ENCODE measurements around the gene CDH13.

CDH13 gene

DNA sequence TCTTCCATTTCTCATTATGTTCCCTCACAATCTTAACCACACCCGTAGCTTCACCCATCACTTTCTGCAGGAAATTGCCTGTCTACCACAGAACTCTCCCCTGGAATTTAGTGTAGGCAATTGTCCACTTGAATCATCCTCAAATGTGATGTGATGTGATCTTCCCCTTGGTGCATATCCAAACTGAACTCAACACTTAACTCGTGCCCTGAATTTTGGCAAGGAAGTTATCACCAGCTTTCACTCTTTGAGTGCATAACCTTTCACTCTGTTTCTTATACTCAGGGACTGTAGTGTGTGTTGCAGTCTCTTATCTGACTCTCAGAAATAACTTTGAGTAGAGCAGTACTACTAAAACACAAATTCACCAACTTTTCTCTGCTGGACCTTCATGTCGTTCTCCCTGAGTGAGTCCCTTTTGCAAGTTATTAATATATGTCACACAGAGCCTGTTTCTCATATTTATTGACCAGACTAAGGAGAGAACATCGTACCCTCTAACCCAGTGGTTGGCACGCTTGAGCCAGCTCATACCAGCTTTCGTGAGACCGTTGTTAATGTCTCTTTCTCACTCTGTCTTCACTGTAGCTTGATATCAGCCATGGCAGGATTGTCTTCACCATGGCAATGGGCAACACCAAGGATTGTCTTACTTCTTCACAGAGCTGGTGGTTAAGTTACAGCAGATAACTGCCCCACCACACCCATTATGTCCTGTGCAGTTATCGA, 622.1 kb downstream of the CDH13 start:
- no peak overlapping the region for H3K27ac ChIP-seq
- TF ChIP-seq, protein P1, sequence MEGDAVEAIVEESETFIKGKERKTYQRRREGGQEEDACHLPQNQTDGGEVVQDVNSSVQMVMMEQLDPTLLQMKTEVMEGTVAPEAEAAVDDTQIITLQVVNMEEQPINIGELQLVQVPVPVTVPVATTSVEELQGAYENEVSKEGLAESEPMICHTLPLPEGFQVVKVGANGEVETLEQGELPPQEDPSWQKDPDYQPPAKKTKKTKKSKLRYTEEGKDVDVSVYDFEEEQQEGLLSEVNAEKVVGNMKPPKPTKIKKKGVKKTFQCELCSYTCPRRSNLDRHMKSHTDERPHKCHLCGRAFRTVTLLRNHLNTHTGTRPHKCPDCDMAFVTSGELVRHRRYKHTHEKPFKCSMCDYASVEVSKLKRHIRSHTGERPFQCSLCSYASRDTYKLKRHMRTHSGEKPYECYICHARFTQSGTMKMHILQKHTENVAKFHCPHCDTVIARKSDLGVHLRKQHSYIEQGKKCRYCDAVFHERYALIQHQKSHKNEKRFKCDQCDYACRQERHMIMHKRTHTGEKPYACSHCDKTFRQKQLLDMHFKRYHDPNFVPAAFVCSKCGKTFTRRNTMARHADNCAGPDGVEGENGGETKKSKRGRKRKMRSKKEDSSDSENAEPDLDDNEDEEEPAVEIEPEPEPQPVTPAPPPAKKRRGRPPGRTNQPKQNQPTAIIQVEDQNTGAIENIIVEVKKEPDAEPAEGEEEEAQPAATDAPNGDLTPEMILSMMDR (IDR thresholded peaks at IDR 0.05) = no peak
- no peak for TF ChIP-seq ZFX (IDR thresholded peaks at IDR 0.05; ENCODE audit: borderline replicate concordance)

DNA sequence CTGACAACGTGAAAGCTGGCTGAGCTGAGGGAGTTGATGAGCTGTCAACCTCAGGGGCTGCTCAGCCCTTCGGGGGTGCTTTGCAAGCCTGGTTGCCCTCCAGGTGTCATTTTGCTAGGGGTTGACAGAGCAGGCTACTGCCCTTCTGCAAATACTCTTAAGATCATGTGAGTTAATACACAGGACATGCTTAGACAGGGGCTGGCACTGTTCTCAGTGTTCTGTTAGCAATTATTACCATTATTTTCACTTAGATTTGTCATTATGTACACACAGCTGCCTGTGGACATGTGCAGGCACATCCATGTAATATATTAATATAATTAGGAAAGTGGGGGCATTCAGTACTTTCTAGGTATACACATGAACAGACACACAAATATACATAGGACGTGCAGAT, 626.8 kb downstream of the CDH13 start:
- TF ChIP-seq, protein P1 (IDR thresholded peaks at IDR 0.05) = no peak
- TF ChIP-seq ZFX (IDR thresholded peaks at IDR 0.05; ENCODE audit: borderline replicate concordance) = no peak
- no peak overlapping the region for H3K27ac ChIP-seq

DNA sequence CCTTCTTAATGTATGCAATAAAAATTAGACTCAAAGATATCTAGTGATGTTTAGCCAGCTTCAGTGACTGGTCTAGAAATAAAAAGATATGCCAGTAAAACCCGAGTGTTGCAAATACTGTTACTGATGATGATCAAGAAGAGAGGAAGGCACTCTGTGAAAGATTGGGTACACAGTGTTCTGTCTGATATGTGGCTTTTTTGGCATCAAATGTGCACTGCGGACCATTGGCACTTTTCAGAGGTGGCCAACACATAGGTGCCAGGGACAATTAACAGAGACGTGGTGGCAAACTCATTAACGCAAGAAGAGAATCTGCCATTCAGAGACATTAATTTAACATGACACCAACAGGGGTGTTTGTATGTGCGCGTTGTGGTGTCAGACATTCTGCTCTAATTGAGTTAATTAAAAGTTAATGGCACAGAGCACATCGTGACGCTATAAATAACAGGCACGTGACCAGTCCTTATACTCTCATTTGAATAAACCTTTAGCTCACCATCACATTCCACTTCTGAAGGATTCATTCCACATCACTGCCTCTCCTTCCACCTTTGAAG, 631.7 kb downstream of the CDH13 start:
- TF ChIP-seq ZFX (IDR thresholded peaks at IDR 0.05; ENCODE audit: borderline replicate concordance) = no peak
- TF ChIP-seq, protein P1 (IDR thresholded peaks at IDR 0.05) = no peak
- no peak overlapping the region for H3K27ac ChIP-seq

DNA sequence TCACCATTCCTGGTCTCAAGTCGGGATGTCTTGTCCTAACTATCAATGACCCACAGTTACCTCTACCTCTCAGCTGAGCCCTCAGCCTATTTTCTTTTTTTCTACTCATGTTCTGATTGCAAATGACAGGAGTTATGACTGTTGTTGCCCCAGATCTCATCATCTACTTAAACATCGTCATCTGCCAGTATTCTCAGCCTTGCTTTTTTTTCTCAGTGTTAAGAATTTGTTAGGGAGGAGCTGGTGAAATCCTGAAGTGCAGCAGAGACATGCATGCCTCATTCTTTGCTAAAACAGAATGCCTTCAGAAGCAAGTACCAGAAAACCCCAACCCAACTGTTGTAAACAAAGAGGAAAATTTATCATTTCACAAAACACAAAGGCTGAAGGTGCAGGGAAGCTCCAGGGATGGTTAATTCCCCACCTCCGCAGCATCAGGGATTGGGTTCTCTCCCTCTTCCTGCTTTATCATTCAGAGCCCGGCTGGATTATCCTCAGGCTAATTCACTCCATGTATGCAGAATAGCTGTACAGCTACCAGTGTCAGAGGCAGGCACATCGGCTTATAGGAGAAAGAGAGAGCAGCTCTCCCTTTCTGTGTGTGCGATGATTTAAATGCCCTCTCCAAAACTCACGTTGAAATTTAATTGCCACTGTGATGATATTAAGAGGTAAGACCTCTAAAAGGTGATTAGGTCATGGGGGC, 640.2 kb downstream of the CDH13 start:
- H3K27ac ChIP-seq = no peak overlapping the region
- TF ChIP-seq, protein P1 (IDR thresholded peaks at IDR 0.05) = no peak
- TF ChIP-seq ZFX (IDR thresholded peaks at IDR 0.05; ENCODE audit: borderline replicate concordance) = no peak

DNA sequence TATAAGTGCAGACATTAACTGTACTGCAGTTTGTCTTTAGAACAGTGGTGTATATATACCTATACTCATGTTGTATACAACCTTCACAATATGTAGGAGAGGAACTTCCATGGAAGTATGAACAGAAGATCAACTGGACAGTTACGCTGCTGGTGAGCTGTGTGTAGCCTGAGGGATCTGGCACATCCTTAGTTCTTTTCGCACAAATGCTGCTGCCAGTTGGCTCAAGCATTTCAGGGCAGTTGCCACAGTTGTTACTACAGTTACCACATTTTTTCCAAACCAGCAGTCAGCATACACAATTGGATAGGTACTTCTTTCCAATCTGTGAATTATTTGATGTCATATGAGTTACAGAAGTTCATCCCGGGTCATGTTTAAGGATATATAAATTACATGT, 641.4 kb downstream of the CDH13 start:
- TF ChIP-seq, protein P1 (IDR thresholded peaks at IDR 0.05) = no peak
- H3K27ac ChIP-seq = no peak overlapping the region

DNA sequence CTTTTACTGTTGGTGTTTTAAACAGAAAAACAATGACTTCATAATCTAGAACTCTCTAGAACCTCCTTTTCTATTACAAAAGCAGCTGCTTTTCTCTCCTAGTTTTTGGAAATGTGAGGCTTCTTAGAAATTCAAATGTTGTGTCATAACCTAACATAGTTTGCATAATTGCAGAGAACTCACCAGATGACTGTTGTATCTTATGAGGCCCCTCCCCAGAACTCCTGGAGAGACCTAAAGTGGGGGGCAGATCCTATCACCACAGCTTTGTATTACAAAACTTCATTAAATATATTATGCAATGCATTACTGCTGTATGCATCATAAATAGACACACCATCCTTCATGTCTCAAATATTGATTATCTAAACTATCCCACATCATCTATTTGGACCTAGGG, 642.3 kb downstream of the CDH13 start:
- H3K27ac ChIP-seq = no peak overlapping the region

More for the DNA sequence above, 642.3 kb downstream of the CDH13 start:
- TF ChIP-seq ZFX (IDR thresholded peaks at IDR 0.05; ENCODE audit: borderline replicate concordance) = no peak
- TF ChIP-seq, protein P1 (IDR thresholded peaks at IDR 0.05) = no peak
